Endothelial cell of umbilical vein (primary cell): ENCODE results near the gene RAB4B. TPM values are rescaled to one million over a fixed set of nuclear protein-coding genes. Genes with fewer than 3 reads are reported as not detected.
"Not testable (repeated sequence)": the region's sequence is repeated elsewhere in the genome, so short reads cannot be mapped to it uniquely, and the experiment has no call there.

Source experiments
- BruUV-seq: library from RNA; stranded (reverse); fragments of 400-500 nt; replicated peaks from 2 replicates; lab custom pipeline; 2021; lab: Mats Ljungman, UMichigan
- CTCF ChIA-PET: fragments of 300-600, 350-600 bp; sonication (Branson Sonifier 250); formaldehyde crosslinking; loops from one replicate; lab custom pipeline; 2021; ENCODE audit warnings: antibody characterized with exemption, inconsistent platforms; lab: Charles Lee
- POLR2A ChIA-PET: fragments of 300-600, 350-600 bp; sonication (Branson Sonifier 250); formaldehyde crosslinking; loops from one replicate; lab custom pipeline; 2021; ENCODE audit warnings: antibody characterized with exemption, inconsistent platforms; lab: Charles Lee
- DNase-seq: peaks from one replicate; pipeline ENCODE4 v3.0.0-alpha.2; 2011; ENCODE audit warnings: low read depth, low spot score
- FAIRE-seq: peaks from 2 replicates; lab custom pipeline; 2011; peaks lifted over from hg19 to GRCh38; lab: Jason Lieb, UNC
- H2AFZ ChIP-seq: 2 replicates; pipeline ENCODE4 v1.6.0; 2012; ENCODE audit warnings: low read depth, low read length, control low read depth, inconsistent platforms
- H3K27ac ChIP-seq: 2 replicates; pipeline ENCODE4 v1.5.1; 2011; ENCODE audit warnings: low read depth, mild to moderate bottlenecking, control low read depth, low read length, moderate library complexity; ENCODE audit not compliant: insufficient read depth
- H3K27me3 ChIP-seq, 2 experiments: 2 replicates each; pipeline versions ENCODE4 v1.6.0 to v1.6.1; 2011; ENCODE audit warnings: low read length in 2 of 2, mixed read lengths in 1 of 2; ENCODE audit not compliant: control insufficient read depth in 2 of 2, insufficient read depth in 2 of 2
- H3K36me3 ChIP-seq, 2 experiments: 2 replicates in 1 of 2; 3 replicates in 1 of 2; pipeline ENCODE4 v1.5.1; 2011; ENCODE audit warnings: low read length in 2 of 2, mild to moderate bottlenecking in 1 of 2, moderate library complexity in 1 of 2; ENCODE audit not compliant: control insufficient read depth in 2 of 2, insufficient read depth in 2 of 2; ENCODE audit errors: extremely low read depth in 1 of 2
- H3K4me1 ChIP-seq: 3 replicates; pipeline ENCODE4 v1.5.1; 2011; ENCODE audit warnings: mild to moderate bottlenecking, low read length; ENCODE audit not compliant: control insufficient read depth, insufficient read depth; ENCODE audit errors: extremely low read depth
- H3K4me2 ChIP-seq: 2 replicates; pipeline ENCODE4 v1.6.1; 2011; ENCODE audit warnings: low read length, control low read depth, mixed read lengths; ENCODE audit not compliant: insufficient read depth
- H3K4me3 ChIP-seq, 3 experiments: fragments of 200-600 bp in 1 of 3; sonication (generic), shearing (Covaris generic) in 1 of 3; replicated peaks in 1 of 3; 2 replicates each; pipeline ENCODE4 v1.5.1; 2011 to 2016; ENCODE audit warnings: control low read depth in 3 of 3, low read length in 3 of 3, mild to moderate bottlenecking in 2 of 3, inconsistent platforms in 1 of 3, low read depth in 1 of 3, moderate library complexity in 1 of 3; ENCODE audit not compliant: insufficient read depth in 1 of 3
- H3K79me2 ChIP-seq: 2 replicates; pipeline ENCODE4 v1.6.0; 2012; ENCODE audit warnings: low read length, inconsistent platforms; ENCODE audit not compliant: control insufficient read depth, insufficient read depth
- H3K9ac ChIP-seq: replicated peaks from 2 replicates; pipeline ENCODE3; 2011; ENCODE audit warnings: low read length, control low read depth; ENCODE audit not compliant: insufficient read depth; ENCODE audit errors: extremely low read depth
- H3K9me1 ChIP-seq: replicated peaks from 3 replicates; pipeline ENCODE4 v1.6.0; 2011; ENCODE audit warnings: mild to moderate bottlenecking, low read length; ENCODE audit not compliant: control insufficient read depth, insufficient read depth; ENCODE audit errors: extremely low read depth
- H3K9me3 ChIP-seq: replicated peaks from 2 replicates; pipeline ENCODE4 v1.5.1; 2012; ENCODE audit warnings: low read length, inconsistent platforms; ENCODE audit not compliant: control insufficient read depth, insufficient read depth
- H4K20me1 ChIP-seq: replicated peaks from 2 replicates; pipeline ENCODE3; 2011; ENCODE audit warnings: mild to moderate bottlenecking, low read length; ENCODE audit not compliant: control insufficient read depth, insufficient read depth; ENCODE audit errors: extremely low read depth
- CTCF ChIP-seq, 2 donors: IDR thresholded peaks; 1 replicate in 1 of 2; 2 replicates in 1 of 2; pipeline ENCODE4 v1.5.1; 2011; ENCODE audit warnings: low read length in 2 of 2, mild to moderate bottlenecking in 2 of 2, moderate library complexity in 2 of 2, control low read depth in 1 of 2, inconsistent platforms in 1 of 2, low read depth in 1 of 2; ENCODE audit not compliant: insufficient read depth in 1 of 2; ENCODE audit errors: extremely low read depth in 1 of 2
- dilution Hi-C: fragments of 300-500 bp; cut with MboI; formaldehyde crosslinking; loops from one replicate; pipeline ENCODE4 v1.15.0; 2019; ENCODE audit warnings: low sequenced_read_pairs; ENCODE audit not compliant: extremely low pct_ligation_motif_present
- intact Hi-C: fragments of 100-400 bp; cut with micrococcal nuclease; formaldehyde crosslinking; loops from one replicate; pipeline ENCODE4 v1.10.0; 2022
- polyA plus RNA-seq, 4 experiments: library from polyadenylated mRNA; depleted of rRNA in 3 of 4; stranded (reverse) in 3 of 4; unstranded in 1 of 4; fragments of >200 nt; gene quantifications; 2 replicates each; pipeline versions ENCODE4 v1.2.1 to v1.2.3, GENCODE V29; 2011 to 2012; ENCODE audit warnings: missing spikeins in 1 of 4
- total RNA-seq: library from RNA; stranded (reverse); gene quantifications from 2 replicates; pipeline ENCODE4 v1.2.3, GENCODE V29; 2021

Gene RAB4B
- total and polyA plus RNA-seq, 2 donors (not counting 3 experiments of a cell fraction or from before 2014, with no cell fraction given) = 33.6 to 61.0 TPM

GRCh38 chr19:40818480-40819399, 40.7 kb downstream of the RAB4B start:
- H3K9me1 ChIP-seq, H3K27me3 ChIP-seq, H3K27ac ChIP-seq, BruUV-seq, H3K9me3 ChIP-seq, H3K9ac ChIP-seq, H3K4me1 ChIP-seq, H3K36me3 ChIP-seq, H4K20me1 ChIP-seq, H3K79me2 ChIP-seq, DNase-seq, dilution Hi-C loops, H3K4me3 ChIP-seq, POLR2A ChIA-PET: not testable (repeated sequence)
- Histone ChIP-seq H3K4me2 (peak overlapping the region; percentile 53), H2AFZ (peak overlapping the region; percentile 87)
- TF ChIP-seq CTCF (IDR thresholded peaks at IDR 0.05; ENCODE audit: extremely low read depth in 1 of 2, insufficient read depth in 1 of 2, low read depth in 1 of 2, low read length in 2 of 2) = peak; percentile 16 to 38
- peak; percentile 89 for FAIRE-seq
- intact Hi-C loops = loop anchor here (1.0 to 5.0 kb wide), 2 partner anchors 155 to 309 kb away; no protein-coding TSS in a partner anchor
- CTCF ChIA-PET = interaction anchor here (0.8 to 2.8 kb wide), 13 partner anchors 8 to 173 kb away, joined by 3 to 64 read pairs (median 5); partner anchors contain the start of genes COQ8B, EGLN2, ITPKC and RAB4B
